Measurements from ENCODE around the gene GDI2. TPM values are rescaled to one million over a fixed set of nuclear protein-coding genes. Genes with fewer than 3 reads are reported as not detected.

The GDI2 gene
- total RNA-seq, 1 experiment from 2014 or later = 144 TPM

DNA sequence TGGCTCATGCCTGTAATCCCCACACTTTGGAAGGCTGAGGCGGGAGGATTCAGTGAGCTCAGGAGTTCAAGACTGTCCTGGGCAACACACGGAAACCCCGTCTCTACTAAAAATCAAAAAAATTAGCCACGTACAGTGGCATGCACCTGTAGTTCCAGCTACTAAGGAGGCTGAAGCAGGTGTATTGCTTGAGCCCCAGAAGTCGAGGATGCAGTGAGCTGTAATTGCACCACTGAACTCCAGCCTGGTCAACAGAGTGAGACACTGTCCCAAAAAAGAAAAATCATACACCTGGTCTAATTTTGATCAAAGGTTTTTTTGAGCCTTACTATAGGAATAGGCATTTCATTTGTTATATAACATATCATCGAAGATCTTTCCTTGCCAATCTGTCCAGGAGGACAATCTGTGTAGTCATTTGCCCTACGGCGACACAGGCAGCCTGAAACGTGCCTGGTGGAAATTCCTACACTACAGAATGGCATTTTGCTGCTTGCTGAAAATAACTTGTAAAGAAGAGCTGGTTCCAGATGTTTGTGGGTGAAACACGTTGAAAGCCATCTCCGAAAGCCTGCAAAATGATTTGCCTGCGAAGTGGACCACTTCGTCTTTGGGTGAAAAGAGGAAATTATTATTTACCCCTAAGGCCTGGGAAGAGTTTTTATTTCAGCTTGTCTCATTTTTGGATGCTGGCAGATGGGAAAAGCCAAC lies 31.3 kb upstream of the GDI2 start:
- POLR2A ChIA-PET = interaction anchor here (0.6 to 1.8 kb wide), 2 partner anchors 9 to 31 kb away, joined by 3 to 5 read pairs; partner anchors contain the start of gene GDI2
- CTCF ChIA-PET = no interaction called here
- H4K20me1 ChIP-seq (ENCODE audit: insufficient read depth) = no peaks in the 10 kb centered on the region
- BruUV-seq (replicated peaks) = no TSS peak
- ATAC-seq = no peak
- H3K9me2 ChIP-seq (ENCODE audit: insufficient read depth) = no peaks in the 10 kb centered on the region
- no peak for DNase-seq (ENCODE audit: low read depth, low spot score)
- H3K9ac ChIP-seq (ENCODE audit: low read length) = no peak overlapping the region
- no peaks in the 10 kb centered on the region for H3K36me3 ChIP-seq (ENCODE audit: control insufficient read depth in 1 of 2, insufficient read depth in 2 of 2, low read length in 2 of 2)
- H3K4me1 ChIP-seq (ENCODE audit: control insufficient read depth in 1 of 2, insufficient read depth in 2 of 2, low read length in 2 of 2) = no peaks in the 10 kb centered on the region
- H3K27ac ChIP-seq (ENCODE audit: low read depth, low read length) = no peak overlapping the region
- H2AFZ ChIP-seq (ENCODE audit: low read depth, low read length, poor library complexity, severe bottlenecking) = no peak overlapping the region
- RAD21 ChIA-PET (ENCODE audit: low non-redundant PET in 1 of 2, low total read pairs in 2 of 2, uncharacterized antibody in 2 of 2, unreplicated experiment in 2 of 2) = interaction anchor here (0.6 kb wide), 2 partner anchors 14 to 134 kb away, joined by 3 to 5 read pairs; no protein-coding TSS in a partner anchor
- no peak overlapping the region for H3K4me3 ChIP-seq (replicated peaks in 1 of 2; ENCODE audit: low read depth in 1 of 2, low read length in 2 of 2)
- no peaks in the 10 kb centered on the region for H3K9me3 ChIP-seq (ENCODE audit: control insufficient read depth in 1 of 2, insufficient read depth in 1 of 2, low read depth in 1 of 2, low read length in 2 of 2)
- no peaks in the 10 kb centered on the region for H3K79me2 ChIP-seq (ENCODE audit: insufficient read depth, low read length)
- no peaks in the 10 kb centered on the region for H3K27me3 ChIP-seq (ENCODE audit: insufficient read depth, low read length)
- intact Hi-C loops (cut with micrococcal nuclease) = no loop called here
- H3K4me2 ChIP-seq (ENCODE audit: low read length) = no peak overlapping the region
- TF ChIP-seq CEBPB (IDR thresholded peaks at IDR 0.05; ENCODE audit: low read depth) = no peak
- no peak for TF ChIP-seq ZFX (IDR thresholded peaks at IDR 0.05)
- TF ChIP-seq EZH2phosphoT487 (IDR thresholded peaks at IDR 0.05; ENCODE audit: borderline replicate concordance) = no peak
- no peak for TF ChIP-seq SRF (IDR thresholded peaks at IDR 0.05; ENCODE audit: low read depth)
- TF ChIP-seq, protein P1, sequence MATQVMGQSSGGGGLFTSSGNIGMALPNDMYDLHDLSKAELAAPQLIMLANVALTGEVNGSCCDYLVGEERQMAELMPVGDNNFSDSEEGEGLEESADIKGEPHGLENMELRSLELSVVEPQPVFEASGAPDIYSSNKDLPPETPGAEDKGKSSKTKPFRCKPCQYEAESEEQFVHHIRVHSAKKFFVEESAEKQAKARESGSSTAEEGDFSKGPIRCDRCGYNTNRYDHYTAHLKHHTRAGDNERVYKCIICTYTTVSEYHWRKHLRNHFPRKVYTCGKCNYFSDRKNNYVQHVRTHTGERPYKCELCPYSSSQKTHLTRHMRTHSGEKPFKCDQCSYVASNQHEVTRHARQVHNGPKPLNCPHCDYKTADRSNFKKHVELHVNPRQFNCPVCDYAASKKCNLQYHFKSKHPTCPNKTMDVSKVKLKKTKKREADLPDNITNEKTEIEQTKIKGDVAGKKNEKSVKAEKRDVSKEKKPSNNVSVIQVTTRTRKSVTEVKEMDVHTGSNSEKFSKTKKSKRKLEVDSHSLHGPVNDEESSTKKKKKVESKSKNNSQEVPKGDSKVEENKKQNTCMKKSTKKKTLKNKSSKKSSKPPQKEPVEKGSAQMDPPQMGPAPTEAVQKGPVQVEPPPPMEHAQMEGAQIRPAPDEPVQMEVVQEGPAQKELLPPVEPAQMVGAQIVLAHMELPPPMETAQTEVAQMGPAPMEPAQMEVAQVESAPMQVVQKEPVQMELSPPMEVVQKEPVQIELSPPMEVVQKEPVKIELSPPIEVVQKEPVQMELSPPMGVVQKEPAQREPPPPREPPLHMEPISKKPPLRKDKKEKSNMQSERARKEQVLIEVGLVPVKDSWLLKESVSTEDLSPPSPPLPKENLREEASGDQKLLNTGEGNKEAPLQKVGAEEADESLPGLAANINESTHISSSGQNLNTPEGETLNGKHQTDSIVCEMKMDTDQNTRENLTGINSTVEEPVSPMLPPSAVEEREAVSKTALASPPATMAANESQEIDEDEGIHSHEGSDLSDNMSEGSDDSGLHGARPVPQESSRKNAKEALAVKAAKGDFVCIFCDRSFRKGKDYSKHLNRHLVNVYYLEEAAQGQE (IDR thresholded peaks at IDR 0.05; ENCODE audit: low read depth) = no peak
- no peak for TF ChIP-seq POLR2A (IDR thresholded peaks at IDR 0.05; ENCODE audit: borderline replicate concordance, extremely low read depth, insufficient read depth, insufficient read length)
- no peak for TF ChIP-seq ELF1 (IDR thresholded peaks at IDR 0.05; ENCODE audit: borderline replicate concordance, low read depth)
- TF ChIP-seq, protein P2, sequence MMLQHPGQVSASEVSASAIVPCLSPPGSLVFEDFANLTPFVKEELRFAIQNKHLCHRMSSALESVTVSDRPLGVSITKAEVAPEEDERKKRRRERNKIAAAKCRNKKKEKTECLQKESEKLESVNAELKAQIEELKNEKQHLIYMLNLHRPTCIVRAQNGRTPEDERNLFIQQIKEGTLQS (IDR thresholded peaks at IDR 0.05) = no peak
- TF ChIP-seq CBX3 (IDR thresholded peaks at IDR 0.05; ENCODE audit: low read depth) = no peak
- TF ChIP-seq, protein P3, sequence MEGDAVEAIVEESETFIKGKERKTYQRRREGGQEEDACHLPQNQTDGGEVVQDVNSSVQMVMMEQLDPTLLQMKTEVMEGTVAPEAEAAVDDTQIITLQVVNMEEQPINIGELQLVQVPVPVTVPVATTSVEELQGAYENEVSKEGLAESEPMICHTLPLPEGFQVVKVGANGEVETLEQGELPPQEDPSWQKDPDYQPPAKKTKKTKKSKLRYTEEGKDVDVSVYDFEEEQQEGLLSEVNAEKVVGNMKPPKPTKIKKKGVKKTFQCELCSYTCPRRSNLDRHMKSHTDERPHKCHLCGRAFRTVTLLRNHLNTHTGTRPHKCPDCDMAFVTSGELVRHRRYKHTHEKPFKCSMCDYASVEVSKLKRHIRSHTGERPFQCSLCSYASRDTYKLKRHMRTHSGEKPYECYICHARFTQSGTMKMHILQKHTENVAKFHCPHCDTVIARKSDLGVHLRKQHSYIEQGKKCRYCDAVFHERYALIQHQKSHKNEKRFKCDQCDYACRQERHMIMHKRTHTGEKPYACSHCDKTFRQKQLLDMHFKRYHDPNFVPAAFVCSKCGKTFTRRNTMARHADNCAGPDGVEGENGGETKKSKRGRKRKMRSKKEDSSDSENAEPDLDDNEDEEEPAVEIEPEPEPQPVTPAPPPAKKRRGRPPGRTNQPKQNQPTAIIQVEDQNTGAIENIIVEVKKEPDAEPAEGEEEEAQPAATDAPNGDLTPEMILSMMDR (IDR thresholded peaks at IDR 0.05 in 2 of 3, conservative IDR thresholded peaks at IDR 0.05 in 1 of 3; ENCODE audit: borderline replicate concordance in 1 of 3, insufficient read depth in 1 of 3, low read depth in 2 of 3, low read length in 2 of 3) = no peak
- TF ChIP-seq JUND (IDR thresholded peaks at IDR 0.05) = no peak
- TF ChIP-seq FOSL1 (IDR thresholded peaks at IDR 0.05; ENCODE audit: low read depth) = no peak
- TF ChIP-seq TCF7L2 (IDR thresholded peaks at IDR 0.05; ENCODE audit: borderline replicate concordance, extremely low read depth, insufficient read depth, insufficient read length) = no peak
- no peak for TF ChIP-seq RAD21 (IDR thresholded peaks at IDR 0.05; ENCODE audit: low read depth)
- TF ChIP-seq, protein P4, sequence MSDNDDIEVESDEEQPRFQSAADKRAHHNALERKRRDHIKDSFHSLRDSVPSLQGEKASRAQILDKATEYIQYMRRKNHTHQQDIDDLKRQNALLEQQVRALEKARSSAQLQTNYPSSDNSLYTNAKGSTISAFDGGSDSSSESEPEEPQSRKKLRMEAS (IDR thresholded peaks at IDR 0.05) = no peak
- no peak for TF ChIP-seq SP1 (IDR thresholded peaks at IDR 0.05; ENCODE audit: low read depth)
- TF ChIP-seq ZNF274 (IDR thresholded peaks at IDR 0.05; ENCODE audit: low read depth, low read length) = no peak
- TF ChIP-seq SIN3A (IDR thresholded peaks at IDR 0.05; ENCODE audit: low read depth) = no peak
